GM23338 (cell line): ENCODE data around the gene THEM5. TPM values are rescaled to one million over a fixed set of nuclear protein-coding genes. Genes with fewer than 3 reads are reported as not detected.

ENCODE experiments used
- ATAC-seq: fragments of 200-7000 bp; cut with Tn5 transposase; 3 replicates; pipeline ENCODE4 v1.9.1; 2020
- DNase-seq: peaks from one replicate; pipeline ENCODE4 v3.0.0-alpha.2; 2015; ENCODE audit warnings: low spot score
- H2AFZ ChIP-seq: fragments of 200-600 bp; sonication (generic); 2 replicates; pipeline ENCODE4 v1.8.0; 2016; ENCODE audit warnings: antibody characterized with exemption, mild to moderate bottlenecking, moderate library complexity
- H3F3A ChIP-seq: fragments of 200-600 bp; sonication (generic); replicated peaks from 2 replicates; pipeline ENCODE4 v1.8.0; 2017; ENCODE audit warnings: antibody characterized with exemption, mixed run types, low read depth
- H3K27ac ChIP-seq: fragments of 200-600 bp; sonication (generic); 2 replicates; pipeline ENCODE4 v1.6.1; 2016; ENCODE audit warnings: low read depth
- H3K27me3 ChIP-seq: fragments of 200-600 bp; sonication (generic); 2 replicates; pipeline ENCODE4 v1.8.0; 2016; ENCODE audit warnings: mild to moderate bottlenecking, mixed run types, moderate library complexity; ENCODE audit not compliant: insufficient read depth
- H3K36me3 ChIP-seq: fragments of 200-600 bp; sonication (generic); 2 replicates; pipeline ENCODE4 v1.8.0; 2016; ENCODE audit warnings: mild to moderate bottlenecking; ENCODE audit not compliant: insufficient read depth
- H3K4me1 ChIP-seq: fragments of 200-600 bp; sonication (generic); 2 replicates; pipeline ENCODE4 v1.8.0; 2016; ENCODE audit warnings: mild to moderate bottlenecking, moderate library complexity; ENCODE audit not compliant: insufficient read depth
- H3K4me2 ChIP-seq: fragments of 200-600 bp; sonication (generic); 2 replicates; pipeline ENCODE4 v1.7.1; 2017; ENCODE audit warnings: mixed run types
- H3K4me3 ChIP-seq: fragments of 200-600 bp; sonication (generic); 2 replicates; pipeline ENCODE4 v1.6.1; 2016; ENCODE audit warnings: mixed run types
- H3K79me2 ChIP-seq: fragments of 200-600 bp; sonication (generic); replicated peaks from 2 replicates; pipeline ENCODE4 v1.8.0; 2017; ENCODE audit warnings: mild to moderate bottlenecking; ENCODE audit not compliant: insufficient read depth
- H3K9me2 ChIP-seq: fragments of 200-600 bp; sonication (generic); 2 replicates; pipeline ENCODE4 v1.8.0; 2017; ENCODE audit not compliant: insufficient read depth
- H4K20me1 ChIP-seq: fragments of 200-600 bp; sonication (generic); replicated peaks from 2 replicates; pipeline ENCODE4 v1.8.0; 2017; ENCODE audit warnings: mild to moderate bottlenecking; ENCODE audit not compliant: insufficient read depth
- H3K27ac Mint-ChIP-seq: 2 replicates; pipeline ENCODE4 v1.8.0; 2020; ENCODE audit warnings: inconsistent platforms, mild to moderate bottlenecking, moderate library complexity, mixed read lengths
- H3K27me3 Mint-ChIP-seq: 3 replicates; pipeline ENCODE4 v1.8.0; 2022; ENCODE audit warnings: low read depth, mild to moderate bottlenecking, moderate library complexity, mixed read lengths, inconsistent platforms; ENCODE audit not compliant: insufficient read depth, poor library complexity
- H3K36me3 Mint-ChIP-seq: 3 replicates; pipeline ENCODE4 v1.8.0; 2021; ENCODE audit warnings: low read depth, mild to moderate bottlenecking, inconsistent platforms, moderate library complexity, mixed read lengths
- H3K4me1 Mint-ChIP-seq: 3 replicates; pipeline ENCODE4 v1.8.0; 2020; ENCODE audit warnings: mild to moderate bottlenecking, inconsistent platforms, mixed read lengths
- H3K4me3 Mint-ChIP-seq: 3 replicates; pipeline ENCODE4 v1.8.0; 2021; ENCODE audit warnings: moderate library complexity, mild to moderate bottlenecking, inconsistent platforms, mixed read lengths
- H3K9me3 Mint-ChIP-seq: 3 replicates; pipeline ENCODE4 v1.8.0; 2020; ENCODE audit warnings: moderate library complexity, mild to moderate bottlenecking, inconsistent platforms, mixed read lengths
- CREB1 ChIP-seq: fragments of 250-450 bp; sonication (Bioruptor Pico); IDR thresholded peaks from 2 replicates; pipeline ENCODE4 v1.5.0; 2020; ENCODE audit warnings: low read depth, mild to moderate bottlenecking, moderate library complexity
- CTCF ChIP-seq, 2 experiments: fragments of 200-600 bp in 1 of 2; sonication (generic) in 1 of 2; conservative IDR thresholded peaks; 2 replicates each; pipeline versions ENCODE4 v1.5.1 to v1.6.1; 2016 to 2017; ENCODE audit warnings: antibody characterized with exemption in 2 of 2, low read depth in 2 of 2, mild to moderate bottlenecking in 2 of 2, moderate library complexity in 1 of 2
- EZH2 ChIP-seq: fragments of 200-600 bp; sonication (generic); IDR thresholded peaks from one replicate; pipeline ENCODE4 v1.8.0; 2017; ENCODE audit warnings: antibody characterized with exemption, mild to moderate bottlenecking, low read depth; ENCODE audit not compliant: unreplicated experiment
- EZH2phosphoT487 ChIP-seq: fragments of 200-600 bp; sonication (generic); IDR thresholded peaks from one replicate; pipeline ENCODE4 v1.8.1; 2018; ENCODE audit warnings: antibody characterized with exemption; ENCODE audit not compliant: unreplicated experiment
- JUNB ChIP-seq: IDR thresholded peaks from one replicate; pipeline ENCODE4 v1.6.1; 2016; ENCODE audit warnings: antibody characterized with exemption; ENCODE audit not compliant: unreplicated experiment
- ZNF114 ChIP-seq: fragments of 250-450 bp; sonication (Bioruptor Pico); IDR thresholded peaks from 2 replicates; pipeline ENCODE4 v1.5.0; 2020; ENCODE audit warnings: mild to moderate bottlenecking, moderate library complexity
- ZNF462 ChIP-seq: fragments of 250-450 bp; sonication (Bioruptor Pico); IDR thresholded peaks from 2 replicates; pipeline ENCODE4 v1.5.0; 2020; ENCODE audit warnings: mild to moderate bottlenecking, moderate library complexity
- polyA plus RNA-seq: library from polyadenylated mRNA; unstranded; fragments of >200 nt; fragmentation: Nextera tagmentation; extraction: Ambion mirVana; gene quantifications from 2 replicates; pipeline ENCODE4 v1.2.1, GENCODE V29; 2016
- total RNA-seq: library from RNA; depleted of rRNA; stranded (reverse); fragments of >200 nt; shearing (Covaris generic); gene quantifications from 2 replicates; pipeline ENCODE4 v1.2.3, GENCODE V29; 2014
- TF ChIP-seq, protein P1 (sequence below): IDR thresholded peaks from 2 replicates; pipeline ENCODE4 v1.6.1; 2016; ENCODE audit warnings: antibody characterized with exemption

The THEM5 gene
- total and polyA plus RNA-seq, 2 experiments from 2014 or later, result not detected

GRCh38 chr1:151893176-151893924 lies 39.8 kb upstream of the THEM5 start (continued):
- no peak for TF ChIP-seq CTCF (conservative IDR thresholded peaks at IDR 0.05; ENCODE audit: low read depth in 2 of 2)

GRCh38 chr1:151892190-151892589 lies 38.7 kb upstream of the THEM5 start:
- no peaks in the 10 kb centered on the region for H3K27me3 Mint-ChIP-seq
- Histone ChIP-seq H3K4me2 (no peak overlapping the region), H4K20me1 (no peaks in the 10 kb centered on the region)
- TF ChIP-seq ZNF114 (CRISPR knock-in tag), result no peak
- no peak for TF ChIP-seq JUNB
- TF ChIP-seq, protein P1, sequence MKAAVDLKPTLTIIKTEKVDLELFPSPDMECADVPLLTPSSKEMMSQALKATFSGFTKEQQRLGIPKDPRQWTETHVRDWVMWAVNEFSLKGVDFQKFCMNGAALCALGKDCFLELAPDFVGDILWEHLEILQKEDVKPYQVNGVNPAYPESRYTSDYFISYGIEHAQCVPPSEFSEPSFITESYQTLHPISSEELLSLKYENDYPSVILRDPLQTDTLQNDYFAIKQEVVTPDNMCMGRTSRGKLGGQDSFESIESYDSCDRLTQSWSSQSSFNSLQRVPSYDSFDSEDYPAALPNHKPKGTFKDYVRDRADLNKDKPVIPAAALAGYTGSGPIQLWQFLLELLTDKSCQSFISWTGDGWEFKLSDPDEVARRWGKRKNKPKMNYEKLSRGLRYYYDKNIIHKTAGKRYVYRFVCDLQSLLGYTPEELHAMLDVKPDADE, result no peak
- TF ChIP-seq CTCF (conservative IDR thresholded peaks at IDR 0.05; ENCODE audit: low read depth in 2 of 2), result no peak
- TF ChIP-seq EZH2, result no peak
- no peak for TF ChIP-seq EZH2phosphoT487
- TF ChIP-seq CREB1 (CRISPR knock-in tag), result no peak
- TF ChIP-seq ZNF462 (CRISPR knock-in tag), result no peak

More at GRCh38 chr1:151892190-151892589, 38.7 kb upstream of the THEM5 start:
- no peaks in the 10 kb centered on the region for H3F3A ChIP-seq
- H3K4me1 ChIP-seq, result no peaks in the 10 kb centered on the region
- H3K9me2 ChIP-seq, result no peaks in the 10 kb centered on the region
- no peaks in the 10 kb centered on the region for H3K4me1 Mint-ChIP-seq
- H3K9me3 Mint-ChIP-seq, result no peaks in the 10 kb centered on the region
- no peak overlapping the region for H3K27ac ChIP-seq
- no peak overlapping the region for H2AFZ ChIP-seq
- H3K4me3 ChIP-seq, result no peak overlapping the region
- H3K79me2 ChIP-seq, result no peaks in the 10 kb centered on the region
- peaks cover 11% of the 10 kb centered on the region; the same call in 1 of the 2 replicates for H3K36me3 ChIP-seq
- ATAC-seq, result no peak
- H3K4me3 Mint-ChIP-seq, result no peak overlapping the region
- no peak overlapping the region for H3K27ac Mint-ChIP-seq
- peaks cover 14% of the 10 kb centered on the region for H3K36me3 Mint-ChIP-seq
- DNase-seq, result no peak
- no peaks in the 10 kb centered on the region for H3K27me3 ChIP-seq
